ENCODE data around the gene MEN1. TPM values are rescaled to one million over a fixed set of nuclear protein-coding genes. Genes with fewer than 3 reads are reported as not detected.
"Not testable (repeated sequence)": the region's sequence is repeated elsewhere in the genome, so short reads cannot be mapped to it uniquely, and the experiment has no call there.

MEN1 gene
- total RNA-seq, 1 experiment from 2014 or later = 29.2 TPM

- no peak for DNase-seq (ENCODE audit: unreplicated experiment)
- no peak overlapping the region for H3K4me3 Mint-ChIP-seq (ENCODE audit: unreplicated experiment)
Observed at GRCh38 chr11:64826062-64826461, 15.7 kb upstream of the MEN1 start.

GRCh38 chr11:64823568-64824119 is 13.3 kb upstream of the MEN1 start:
- Mint-ChIP-seq H3K36me3 (ENCODE audit: insufficient read depth, unreplicated experiment) (no peaks in the 10 kb centered on the region), H3K27ac (ENCODE audit: low read depth, unreplicated experiment) (no peak overlapping the region), H3K27me3 (ENCODE audit: insufficient read depth, unreplicated experiment) (no peaks in the 10 kb centered on the region), H3K4me1 (ENCODE audit: insufficient read depth, unreplicated experiment) (no peaks in the 10 kb centered on the region), H3K4me3 (ENCODE audit: unreplicated experiment) (no peak overlapping the region), H3K9me3 (ENCODE audit: unreplicated experiment) (no peaks in the 10 kb centered on the region)
- ChIA-PET POLR2A (no interaction called here), CTCF (no interaction called here)
- no TSS peak for BruUV-seq (replicated peaks)
- intact Hi-C loops (cut with micrococcal nuclease) = no loop called here
- DNase-seq (ENCODE audit: unreplicated experiment) = no peak
- no peak for TF ChIP-seq CTCF (IDR thresholded peaks at IDR 0.05; ENCODE audit: unreplicated experiment)

More at GRCh38 chr11:64826062-64826461, 15.7 kb upstream of the MEN1 start:
- ChIA-PET POLR2A (interaction anchor here (1.1 kb wide), 1 partner anchor 9 kb away, joined by 3 read pairs; no protein-coding TSS in a partner anchor), CTCF (interaction anchor here (0.5 kb wide), 1 partner anchor 180 kb away, joined by 3 read pairs; no protein-coding TSS in a partner anchor)
- Mint-ChIP-seq H3K36me3 (ENCODE audit: insufficient read depth, unreplicated experiment) (peaks cover 8% of the 10 kb centered on the region), H3K27me3 (ENCODE audit: insufficient read depth, unreplicated experiment) (no peaks in the 10 kb centered on the region), H3K27ac (ENCODE audit: low read depth, unreplicated experiment) (no peak overlapping the region), H3K9me3 (ENCODE audit: unreplicated experiment) (no peaks in the 10 kb centered on the region), H3K4me1 (ENCODE audit: insufficient read depth, unreplicated experiment) (no peaks in the 10 kb centered on the region)
- BruUV-seq (replicated peaks) = no TSS peak
- TF ChIP-seq CTCF (IDR thresholded peaks at IDR 0.05; ENCODE audit: unreplicated experiment) = no peak
- intact Hi-C loops (cut with micrococcal nuclease) = no loop called here

- Mint-ChIP-seq H3K27ac (ENCODE audit: low read depth, unreplicated experiment) (peak overlapping the region; percentile 4), H3K9me3 (ENCODE audit: unreplicated experiment) (no peaks in the 10 kb centered on the region), H3K4me3 (ENCODE audit: unreplicated experiment) (no peak overlapping the region), H3K36me3 (ENCODE audit: insufficient read depth, unreplicated experiment) (no peaks in the 10 kb centered on the region), H3K4me1 (ENCODE audit: insufficient read depth, unreplicated experiment) (peaks cover 6% of the 10 kb centered on the region), H3K27me3 (ENCODE audit: insufficient read depth, unreplicated experiment) (no peaks in the 10 kb centered on the region)
- intact Hi-C loops (cut with micrococcal nuclease) = no loop called here
- DNase-seq (ENCODE audit: unreplicated experiment) = no peak
- ChIA-PET POLR2A (no interaction called here), CTCF (interaction anchor here (0.7 kb wide), 1 partner anchor 77 kb away, joined by 3 read pairs; no protein-coding TSS in a partner anchor)
- no TSS peak for BruUV-seq (replicated peaks)
- no peak for TF ChIP-seq CTCF (IDR thresholded peaks at IDR 0.05; ENCODE audit: unreplicated experiment)
Observed at GRCh38 chr11:64817476-64817875, 7.1 kb upstream of the MEN1 start.

- BruUV-seq (replicated peaks); H3K4me1 Mint-ChIP-seq (ENCODE audit: insufficient read depth, unreplicated experiment); H3K36me3 Mint-ChIP-seq (ENCODE audit: insufficient read depth, unreplicated experiment); H3K27ac Mint-ChIP-seq (ENCODE audit: low read depth, unreplicated experiment); DNase-seq (ENCODE audit: unreplicated experiment); H3K27me3 Mint-ChIP-seq (ENCODE audit: insufficient read depth, unreplicated experiment); H3K9me3 Mint-ChIP-seq (ENCODE audit: unreplicated experiment); H3K4me3 Mint-ChIP-seq (ENCODE audit: unreplicated experiment); intact Hi-C loops (cut with micrococcal nuclease): not testable (repeated sequence)
- CTCF ChIA-PET = interaction anchor here (0.6 to 0.9 kb wide), 5 partner anchors 9 to 501 kb away, joined by 3 to 4 read pairs (median 4); partner anchors contain the start of gene CDC42BPG
- POLR2A ChIA-PET = interaction anchor here (0.6 to 1.2 kb wide), 5 partner anchors 12 to 394 kb away, joined by 3 to 5 read pairs (median 3); partner anchors contain the start of gene SF1
Observed at GRCh38 chr11:64815433-64815832, 5.1 kb upstream of the MEN1 start.
